Bronchial smooth muscle cell (primary cell): Measurements from ENCODE around the gene TMEM252. TPM values are rescaled to one million over a fixed set of nuclear protein-coding genes. Genes with fewer than 3 reads are reported as not detected.

Experiments used
- total RNA-seq: library from RNA; depleted of rRNA; stranded (reverse); fragments of >200 nt; gene quantifications from 2 replicates; pipeline ENCODE4 v1.2.1, GENCODE V29; 2014

TMEM252 gene
- not detected in 2 replicates for total RNA-seq

GRCh38 chr9:68540712-68541535, at the start of gene TMEM252:
Gene TMEM252 (minus strand): TSS chr9:68540883. CDS start chr9:68540814, 69 bp downstream.

Other genes with a start within 250 kb of the TMEM252 start
- not detected in 2 replicates for gene FOXD4L3, start 238.0 kb downstream of the TMEM252 start, total RNA-seq
- gene PGM5, start 184.3 kb downstream of the TMEM252 start, total RNA-seq = 49.6 and 121 TPM in 2 replicates
- gene PIP5K1B, start 164.4 kb upstream of the TMEM252 start, total RNA-seq = not detected in 2 replicates